Left kidney (tissue), 2 donors: ENCODE measurements around the gene SPNS3. TPM values are rescaled to one million over a fixed set of nuclear protein-coding genes. Genes with fewer than 3 reads are reported as not detected.

Experiments used
- DNase-seq: peaks from one replicate; pipeline ENCODE4 v3.0.0-alpha.2; 2013
- polyA plus RNA-seq: library from polyadenylated mRNA; unstranded; fragments of 120-200 nt; gene quantifications from one replicate; pipeline ENCODE4 v1.2.1, GENCODE V29; 2013; ENCODE audit not compliant: insufficient read length

SPNS3 gene
- polyA plus RNA-seq, 1 donor, result 3.4 TPM

DNA sequence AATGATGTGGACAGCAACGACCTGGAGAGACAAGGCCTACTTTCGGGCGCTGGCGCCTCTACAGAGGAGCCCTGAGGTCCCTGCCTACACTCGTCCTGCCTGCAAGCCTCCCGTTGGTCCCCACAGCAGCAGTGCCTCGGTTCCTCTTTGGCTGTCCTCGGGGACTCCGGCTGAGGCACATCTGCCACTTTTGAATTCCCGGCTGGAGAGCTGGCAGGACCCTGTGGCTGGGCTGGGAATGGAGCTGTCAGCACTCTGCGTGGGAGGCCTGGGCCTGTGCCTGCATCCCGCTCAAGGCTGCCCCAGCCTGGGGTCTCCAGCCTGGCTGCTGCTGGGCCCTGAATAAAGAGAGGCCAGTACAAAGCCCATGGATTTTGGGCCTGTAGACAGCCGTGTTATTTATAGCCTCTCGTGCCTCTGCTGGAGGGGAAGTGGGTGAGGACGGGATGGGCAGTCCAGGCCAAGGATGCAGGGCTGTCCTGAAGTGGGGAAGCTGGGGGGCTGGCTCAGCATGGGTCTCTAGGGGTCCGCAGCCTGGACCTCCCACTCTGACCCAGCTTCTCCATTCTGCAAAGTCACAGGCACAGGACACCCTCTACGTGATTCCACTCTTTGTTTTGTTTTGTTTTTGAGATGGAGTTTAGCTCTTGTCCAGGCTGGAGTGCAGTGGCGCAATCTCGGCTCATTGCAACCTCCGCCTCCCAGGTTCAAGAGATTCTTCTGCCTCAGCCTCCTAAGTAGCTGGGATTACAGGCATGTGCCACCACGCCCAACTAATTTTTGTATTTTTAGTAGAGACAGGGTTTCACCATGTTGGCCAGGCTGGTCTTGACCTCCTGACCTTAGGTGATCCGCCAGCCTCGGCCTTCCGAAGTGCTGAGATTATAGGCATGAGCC, 54.3 kb downstream of the SPNS3 start:
- no peak for DNase-seq

DNA sequence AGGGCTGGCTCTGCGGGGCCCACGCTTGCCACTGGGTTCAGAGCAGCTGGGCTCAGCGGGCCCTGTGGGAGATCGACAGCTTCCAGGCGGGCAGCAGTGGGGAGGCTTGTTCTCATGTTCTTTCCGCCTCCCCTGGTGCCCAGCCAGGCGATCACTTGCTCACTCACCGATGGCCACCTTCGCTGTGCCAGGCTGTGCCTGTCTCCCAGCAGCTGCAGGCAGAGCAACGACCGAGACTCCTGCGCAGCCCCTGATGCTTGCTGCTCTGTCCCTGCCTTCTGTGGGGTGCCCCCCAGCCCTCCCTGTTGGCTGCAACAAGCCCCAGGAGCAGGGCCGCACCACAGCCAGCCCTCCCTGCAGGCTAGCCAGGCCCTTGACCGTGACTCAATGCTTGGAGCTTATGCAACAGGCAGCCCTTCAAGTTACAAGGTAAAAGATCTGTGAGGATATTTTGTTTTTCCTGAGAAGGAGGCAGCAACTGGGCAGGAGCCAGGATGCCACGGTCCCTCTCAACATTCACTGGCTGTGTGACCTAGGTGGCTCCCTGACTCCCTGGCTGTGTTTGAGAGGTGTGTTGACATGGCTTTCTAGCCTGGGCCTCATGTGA, 55.4 kb downstream of the SPNS3 start:
- no peak for DNase-seq

DNA sequence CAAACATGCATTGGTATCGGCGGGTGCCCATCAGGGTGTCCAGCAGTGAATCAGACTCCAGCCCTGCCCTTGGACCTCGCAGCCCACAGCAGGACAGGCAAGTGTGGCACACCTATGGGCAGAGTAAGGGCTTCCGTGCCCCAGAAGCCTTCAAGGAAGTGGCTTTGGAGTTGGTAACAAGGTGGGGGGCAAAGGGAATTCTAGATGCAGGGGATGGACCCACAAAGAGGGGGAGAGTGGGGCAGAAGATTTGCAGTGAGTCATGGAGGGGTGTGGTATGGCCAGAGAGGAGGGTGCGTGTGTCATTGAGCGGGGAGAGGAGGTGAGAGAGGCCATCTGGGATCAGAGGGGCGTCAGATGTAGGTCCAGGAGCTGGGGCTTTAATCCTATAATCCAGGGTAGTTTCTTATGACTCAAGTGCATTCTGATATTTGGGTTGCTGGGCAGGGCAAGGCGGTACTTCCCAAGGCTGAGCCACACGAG, 56.4 kb downstream of the SPNS3 start:
- DNase-seq, result no peak

DNA sequence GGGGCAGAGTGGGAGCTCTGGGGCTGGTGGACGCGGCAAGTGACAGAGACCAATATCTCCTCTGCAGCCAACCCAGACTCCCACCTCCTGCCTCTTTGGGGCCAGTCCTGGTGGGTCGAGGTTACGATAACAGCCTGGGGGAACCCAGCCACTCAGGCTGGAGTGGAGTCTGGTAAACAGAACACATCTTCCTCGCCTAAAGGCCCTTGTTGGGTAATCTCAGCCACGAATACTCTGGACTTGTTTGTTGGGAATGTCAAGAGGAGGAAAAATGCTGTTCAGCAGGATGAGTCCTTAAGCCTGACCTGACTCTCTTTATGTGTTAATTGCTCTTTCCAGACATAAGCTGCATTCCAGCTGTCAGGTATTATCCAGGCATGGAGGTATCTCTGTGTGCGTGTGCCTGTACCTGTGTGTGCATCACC, 56.9 kb downstream of the SPNS3 start:
- DNase-seq, result no peak

DNA sequence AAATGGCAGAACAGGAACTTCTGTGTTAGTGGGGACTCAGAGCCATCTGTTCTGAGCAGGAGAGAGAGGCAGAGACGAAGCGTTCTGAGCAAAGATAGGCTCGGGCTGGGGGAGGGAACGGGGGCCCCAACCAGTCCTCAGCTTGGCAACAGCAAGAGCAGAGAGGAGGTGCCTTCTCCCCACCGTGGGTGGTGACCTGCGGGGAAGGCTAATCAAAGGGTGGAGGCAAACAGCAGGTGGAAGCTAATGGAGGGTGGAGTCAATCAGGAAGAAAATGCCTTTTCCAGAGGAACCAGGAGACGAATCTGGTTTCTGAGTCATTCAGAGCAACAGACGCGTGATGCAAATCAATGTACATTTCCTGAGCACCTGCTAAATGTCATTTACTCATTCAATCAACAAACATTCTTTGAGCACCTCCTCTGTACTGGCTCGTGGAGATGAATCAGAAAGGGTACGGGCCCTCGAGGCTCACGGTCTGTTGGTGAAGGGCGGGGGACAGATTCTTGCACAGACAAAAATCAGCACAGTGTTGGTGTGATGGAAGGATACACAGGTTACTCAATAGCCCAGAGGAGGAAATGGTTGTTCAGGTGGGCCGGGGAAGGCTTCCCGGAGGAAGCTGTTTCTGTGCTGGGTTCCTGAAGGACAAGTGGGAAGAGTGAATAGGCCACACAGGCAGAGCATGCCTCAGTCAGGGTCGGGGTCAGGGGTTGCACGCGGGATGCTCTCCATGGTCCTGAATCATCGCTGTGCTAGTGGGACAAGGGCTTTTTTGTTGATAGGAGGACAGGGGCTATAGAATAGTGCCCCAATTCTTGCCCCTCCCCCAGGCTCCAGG, 59.2 kb downstream of the SPNS3 start:
- peak; percentile 82 for DNase-seq

DNA sequence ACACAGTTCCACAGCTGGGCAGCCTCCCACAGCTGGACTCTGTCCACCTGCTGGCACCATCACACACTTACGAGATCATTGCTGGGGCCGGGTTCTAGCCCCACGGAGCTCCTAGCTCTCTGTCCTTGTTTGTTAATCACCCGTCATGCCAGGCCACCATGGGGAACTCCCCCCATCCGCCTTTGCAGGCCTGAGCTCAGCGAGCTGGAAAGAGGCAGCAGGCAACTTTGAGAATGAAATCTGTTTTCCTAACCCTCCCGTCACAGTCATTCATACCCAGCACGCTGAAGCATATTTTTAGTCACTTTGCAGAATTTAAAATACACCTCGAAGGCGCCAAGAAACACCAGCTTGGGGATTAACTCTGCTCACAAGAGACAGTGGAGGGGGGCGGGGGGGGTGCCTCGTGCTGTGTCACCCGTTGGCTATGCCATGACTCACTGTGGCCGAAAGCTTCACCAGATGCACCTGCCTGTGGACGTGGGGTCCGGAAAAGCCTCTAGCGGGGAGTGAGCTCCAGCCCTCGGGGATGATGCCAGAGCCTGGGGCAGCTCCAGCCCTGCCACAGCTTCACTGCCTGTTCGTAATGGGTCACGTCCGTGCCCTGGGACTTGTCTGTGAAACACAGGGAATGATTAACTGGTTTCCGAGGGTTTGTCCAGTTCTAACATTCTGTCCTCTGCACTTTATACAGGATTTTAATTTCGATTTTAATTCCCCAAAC, 63.5 kb downstream of the SPNS3 start:
- no peak for DNase-seq

DNA sequence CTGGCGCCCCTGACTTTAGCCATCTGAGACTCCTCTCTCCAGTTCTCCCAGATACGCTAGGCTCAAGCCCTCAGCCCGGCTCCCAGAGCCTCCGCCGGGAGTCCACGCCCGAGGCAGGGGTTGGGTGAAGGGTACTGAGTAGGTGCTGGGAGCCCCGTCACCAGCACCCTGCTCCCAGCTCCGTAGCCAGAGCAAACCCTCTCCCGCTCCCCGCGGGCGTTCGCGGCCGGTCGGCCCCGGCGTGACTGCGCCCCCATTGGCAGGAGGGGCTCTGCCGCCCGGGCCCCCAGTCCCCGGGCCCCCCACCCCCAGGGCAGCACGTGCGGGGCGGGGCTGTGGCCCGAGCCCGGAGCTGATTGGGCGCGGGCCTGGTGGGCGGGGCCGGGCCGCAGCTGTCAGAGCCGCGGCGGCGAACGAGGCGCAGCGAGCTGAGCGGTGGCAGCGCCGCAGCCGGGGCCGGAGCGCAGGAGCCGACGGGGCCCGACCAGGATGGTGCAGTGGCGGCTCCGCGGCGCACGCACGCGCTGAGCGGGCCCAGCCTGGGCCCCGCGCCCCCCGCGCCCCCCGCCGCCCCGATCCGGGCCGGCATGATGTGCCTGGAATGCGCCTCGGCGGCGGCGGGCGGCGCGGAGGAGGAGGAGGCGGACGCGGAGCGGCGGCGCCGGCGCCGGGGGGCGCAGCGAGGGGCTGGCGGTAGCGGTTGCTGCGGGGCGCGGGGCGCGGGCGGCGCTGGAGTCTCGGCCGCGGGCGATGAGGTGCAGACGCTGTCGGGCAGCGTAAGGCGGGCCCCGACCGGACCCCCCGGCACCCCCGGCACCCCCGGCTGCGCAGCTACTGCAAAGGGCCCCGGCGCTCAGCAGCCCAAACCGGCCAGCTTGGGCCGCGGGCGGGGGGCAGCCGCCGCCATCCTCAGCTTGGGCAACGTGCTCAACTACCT, 65.0 kb downstream of the SPNS3 start, which contains the start of gene SPNS2:
Gene SPNS2, plus strand, starts transcription at position 421 of the 937 bp plus-strand sequence. Its CDS starts 167 bp downstream, at position 588.
- DNase-seq, result no peak

DNA sequence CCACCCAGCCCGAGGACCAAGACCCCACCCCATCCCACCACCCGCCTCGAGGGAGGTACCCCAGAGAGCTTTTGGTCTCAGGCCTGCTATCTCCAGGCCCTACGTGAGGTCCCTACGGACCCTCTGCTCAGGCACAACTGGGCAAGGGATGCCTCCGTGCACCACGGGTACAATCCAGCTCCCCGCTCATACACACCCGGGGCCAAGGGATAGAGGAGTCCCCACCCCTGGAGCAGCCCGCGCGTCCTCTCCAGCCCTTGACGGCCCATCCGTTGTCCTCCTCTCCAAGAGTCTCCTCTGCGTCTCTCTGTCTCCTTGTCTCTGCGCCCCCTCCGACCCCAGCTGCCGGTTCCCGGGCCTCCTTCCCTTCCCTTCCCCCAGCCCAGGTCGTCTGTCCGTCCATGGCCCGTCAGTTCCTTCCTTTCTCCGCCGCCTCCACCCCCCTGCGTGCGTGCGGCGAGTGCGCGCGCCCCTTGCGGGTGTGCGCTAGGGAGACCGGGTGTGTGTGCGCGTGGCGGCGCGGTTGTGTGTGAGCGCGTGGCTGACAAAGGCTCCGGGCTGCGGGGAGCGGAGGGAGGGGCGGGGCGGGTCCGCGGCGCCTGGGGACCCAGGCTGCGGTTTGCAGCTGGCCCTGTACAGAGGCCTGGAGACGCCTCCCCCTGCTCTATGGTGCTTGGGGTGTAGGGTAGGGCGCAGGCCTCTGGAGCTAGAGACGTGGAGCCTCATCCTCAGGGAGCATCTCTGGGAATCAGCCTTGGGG, 65.9 kb downstream of the SPNS3 start:
- DNase-seq, result no peak

DNA sequence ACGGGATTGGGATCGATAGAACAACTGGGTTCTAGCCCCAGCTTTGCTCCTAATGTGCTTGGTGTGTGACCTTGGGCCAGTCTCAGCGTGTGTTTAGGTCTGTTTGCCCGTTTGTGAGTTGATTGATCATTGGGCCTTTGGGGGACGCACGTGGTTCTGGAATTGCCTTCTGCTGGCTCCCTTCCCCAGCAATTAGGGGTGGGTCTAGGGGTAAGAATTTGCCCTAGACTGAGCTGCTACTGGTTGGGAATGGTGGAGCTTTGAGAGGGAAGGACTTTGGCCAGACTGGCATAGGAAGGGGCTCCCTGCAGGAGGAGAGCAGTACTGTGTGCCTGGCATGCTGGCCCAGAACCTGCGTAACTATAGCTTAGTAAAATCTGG, 66.4 kb downstream of the SPNS3 start:
- DNase-seq, result no peak

DNA sequence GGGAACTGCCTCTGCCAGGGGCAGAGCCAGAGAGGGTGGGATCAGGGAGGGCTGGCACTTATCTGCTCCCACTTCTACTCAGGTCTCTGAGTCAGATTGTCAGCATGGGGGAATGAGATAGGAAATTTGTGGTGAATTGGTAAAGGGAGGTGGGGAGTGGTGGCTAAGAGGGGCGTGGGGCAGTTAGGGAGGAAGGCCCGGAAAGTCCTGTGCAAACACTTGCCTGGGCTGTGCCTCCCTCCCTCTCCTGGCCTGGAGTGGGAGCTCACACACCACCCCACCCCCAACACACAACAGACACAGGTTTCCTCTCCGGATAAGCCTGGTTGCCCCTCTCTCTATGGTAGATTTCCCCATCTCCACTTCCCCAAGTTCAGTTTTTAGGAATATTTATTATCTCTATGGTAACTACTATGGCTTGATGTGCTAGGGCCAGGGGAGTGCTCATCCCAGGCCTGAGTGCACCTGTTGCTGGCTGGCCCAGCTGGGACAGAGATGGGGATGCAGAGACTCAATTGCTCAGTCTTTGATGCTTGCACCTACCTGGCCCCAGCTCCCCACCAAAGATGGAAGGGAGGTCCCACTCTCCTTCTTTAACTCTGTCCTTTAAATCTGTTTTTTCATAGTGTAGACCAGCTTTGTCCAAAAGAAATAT, 67.7 kb downstream of the SPNS3 start:
- no peak for DNase-seq

DNA sequence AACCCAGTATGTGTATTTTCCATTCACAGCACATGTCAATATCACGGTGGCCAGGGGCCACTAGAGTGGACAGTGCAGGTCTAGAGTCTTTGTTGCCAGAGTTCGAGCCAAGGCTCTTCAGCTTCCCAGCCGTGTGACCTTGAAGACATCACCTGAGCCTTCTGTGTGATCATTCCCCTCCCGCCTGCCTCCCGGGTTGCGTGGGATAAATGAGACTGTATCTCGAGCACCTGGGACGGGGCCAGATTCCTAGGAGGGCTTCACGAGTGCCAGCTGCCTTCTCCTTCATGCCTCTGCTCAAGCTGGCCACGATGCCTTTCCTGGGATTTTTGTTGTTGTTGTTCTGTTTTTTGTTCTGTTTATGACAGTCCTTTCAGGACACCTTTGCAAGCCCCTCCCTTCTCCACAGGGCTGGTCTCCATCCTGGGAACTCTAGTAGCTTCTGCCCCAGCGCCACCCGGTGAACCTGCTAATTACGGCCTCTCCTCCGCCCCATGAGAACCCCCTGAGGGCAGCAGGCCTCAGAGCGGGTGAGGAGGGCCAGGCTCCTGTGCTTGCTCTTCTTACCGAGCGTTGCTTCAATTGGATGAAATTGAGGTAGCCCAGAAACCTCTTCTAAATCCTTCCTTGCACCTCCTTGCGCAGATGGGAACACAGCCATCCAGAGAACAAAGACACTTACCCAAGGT, 68.9 kb downstream of the SPNS3 start:
- DNase-seq, result no peak

DNA sequence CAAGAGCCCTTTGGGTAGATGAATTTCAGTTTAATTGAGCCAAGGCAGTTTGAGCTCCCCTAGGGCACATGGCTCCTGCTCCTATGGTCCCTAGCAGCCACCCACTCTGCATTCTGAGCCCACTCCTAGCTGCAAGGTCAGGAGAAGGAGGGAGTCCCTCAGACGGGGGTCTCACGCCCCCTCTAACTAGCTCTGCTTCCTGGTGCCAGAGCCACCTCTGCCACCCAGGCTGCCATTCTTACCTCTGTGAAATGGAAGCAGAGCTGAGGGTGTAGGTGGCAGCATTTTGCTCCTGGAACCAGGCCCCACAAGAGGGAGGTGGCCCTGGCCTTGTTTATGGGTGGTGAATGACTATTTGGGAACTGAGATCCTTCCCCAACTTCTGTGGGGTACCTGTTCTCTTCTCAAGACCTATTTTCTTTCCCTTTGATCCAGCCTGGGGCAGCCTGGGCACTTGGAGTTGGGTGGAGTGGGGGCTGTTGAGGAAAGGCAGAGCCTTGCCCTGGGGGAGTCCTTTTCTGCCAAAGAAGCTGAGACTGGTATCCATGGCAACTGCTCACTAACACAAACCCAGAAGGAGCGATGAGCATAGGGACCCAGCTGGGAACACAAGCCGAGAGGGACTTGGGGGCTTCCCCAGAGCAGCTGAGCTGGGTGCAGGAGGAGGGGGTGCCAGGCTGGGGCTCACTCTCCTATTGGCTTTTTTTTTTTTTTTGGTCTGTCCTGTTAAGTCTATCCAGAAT, 69.7 kb downstream of the SPNS3 start:
- DNase-seq, result no peak

DNA sequence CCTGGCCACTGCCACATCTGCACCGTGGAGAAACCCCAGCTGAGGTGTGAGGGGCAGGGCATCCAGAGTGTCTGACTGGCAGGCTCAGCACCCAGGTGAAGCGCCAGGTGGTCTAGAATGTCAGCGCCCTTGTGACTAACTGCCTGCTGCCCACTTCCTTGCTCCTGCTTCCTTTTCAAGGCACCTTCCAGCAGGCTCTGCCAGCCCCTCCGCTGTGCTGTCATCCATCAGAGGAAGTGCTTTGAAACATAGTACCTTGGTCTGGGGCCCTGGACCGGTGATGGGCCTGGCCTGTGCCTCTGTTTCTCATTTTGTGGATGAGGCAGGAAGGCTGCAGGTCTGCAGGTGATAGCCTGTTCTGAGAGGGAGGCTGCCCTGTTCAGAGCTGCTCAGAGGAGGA, 70.4 kb downstream of the SPNS3 start:
- DNase-seq, result no peak

DNA sequence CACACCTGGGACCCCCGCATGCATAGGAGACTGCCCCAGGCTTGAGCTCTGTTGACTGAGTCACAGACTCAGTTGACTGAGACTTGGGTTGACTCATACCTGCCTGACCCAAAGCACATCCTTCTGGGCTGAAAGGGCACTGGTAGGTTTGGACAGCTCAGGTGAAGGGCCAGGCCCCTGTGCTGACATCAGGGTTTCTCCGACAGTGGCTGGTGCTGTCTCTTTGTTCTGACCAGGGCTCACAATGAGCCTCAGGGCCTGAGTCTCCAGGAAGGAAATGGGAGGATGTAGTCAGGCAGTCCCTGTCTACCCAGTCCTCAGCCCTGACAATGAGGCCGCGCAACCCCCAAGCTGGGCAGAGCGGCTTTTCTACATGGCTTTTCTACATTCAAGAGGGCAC, 71.4 kb downstream of the SPNS3 start:
- no peak for DNase-seq

DNA sequence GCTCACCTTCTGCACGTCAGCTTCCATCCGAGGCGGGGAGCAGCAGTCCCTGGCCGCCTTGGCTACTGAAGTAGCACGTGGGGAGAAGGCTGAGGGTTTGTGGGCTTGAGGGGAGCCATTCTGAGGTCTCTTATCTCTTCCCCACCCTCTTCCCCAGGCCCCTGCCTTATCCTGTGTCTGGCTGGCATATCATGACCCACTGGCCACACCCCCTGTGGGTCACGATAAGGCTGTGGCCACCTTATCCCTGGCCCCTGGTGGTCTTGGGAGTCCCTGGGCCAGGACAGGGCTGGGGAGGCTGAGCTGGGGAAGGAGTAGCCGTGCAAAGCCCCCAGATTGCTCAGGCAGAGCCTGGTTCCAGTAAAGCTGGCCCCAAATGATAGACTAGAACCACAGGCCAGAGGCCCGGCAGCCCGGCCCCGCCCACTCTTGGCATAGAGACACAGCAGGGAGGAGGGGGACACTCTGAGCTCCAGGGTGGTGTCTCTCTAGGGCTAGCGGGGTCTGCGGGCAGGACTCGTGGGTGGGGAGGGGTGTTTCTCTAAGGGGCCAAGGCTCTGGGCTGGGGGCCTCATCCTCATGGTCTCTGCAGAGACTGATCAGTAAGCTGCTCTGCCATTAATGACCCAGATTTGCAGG, 72.6 kb downstream of the SPNS3 start:
- no peak for DNase-seq

DNA sequence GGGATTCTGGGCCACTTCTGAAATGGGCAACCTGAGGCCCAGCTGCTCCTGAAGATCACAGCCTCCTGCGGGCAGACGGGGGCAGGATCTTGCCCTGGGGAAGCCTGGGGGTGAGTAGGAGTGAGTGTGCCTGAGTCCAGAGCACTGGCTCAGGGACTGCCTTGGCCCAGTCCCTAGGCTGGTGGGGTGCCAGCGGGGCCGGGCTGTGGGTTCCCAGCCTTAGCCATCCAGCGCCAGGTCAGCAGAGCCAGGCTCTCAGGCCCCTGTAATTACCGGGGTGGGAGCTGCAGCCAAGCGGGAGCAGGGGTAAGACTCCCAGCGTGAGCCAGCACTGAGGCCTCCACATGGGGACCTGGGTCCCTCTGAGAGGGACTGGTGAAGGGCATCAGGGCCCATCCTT, 73.2 kb downstream of the SPNS3 start:
- no peak for DNase-seq

DNA sequence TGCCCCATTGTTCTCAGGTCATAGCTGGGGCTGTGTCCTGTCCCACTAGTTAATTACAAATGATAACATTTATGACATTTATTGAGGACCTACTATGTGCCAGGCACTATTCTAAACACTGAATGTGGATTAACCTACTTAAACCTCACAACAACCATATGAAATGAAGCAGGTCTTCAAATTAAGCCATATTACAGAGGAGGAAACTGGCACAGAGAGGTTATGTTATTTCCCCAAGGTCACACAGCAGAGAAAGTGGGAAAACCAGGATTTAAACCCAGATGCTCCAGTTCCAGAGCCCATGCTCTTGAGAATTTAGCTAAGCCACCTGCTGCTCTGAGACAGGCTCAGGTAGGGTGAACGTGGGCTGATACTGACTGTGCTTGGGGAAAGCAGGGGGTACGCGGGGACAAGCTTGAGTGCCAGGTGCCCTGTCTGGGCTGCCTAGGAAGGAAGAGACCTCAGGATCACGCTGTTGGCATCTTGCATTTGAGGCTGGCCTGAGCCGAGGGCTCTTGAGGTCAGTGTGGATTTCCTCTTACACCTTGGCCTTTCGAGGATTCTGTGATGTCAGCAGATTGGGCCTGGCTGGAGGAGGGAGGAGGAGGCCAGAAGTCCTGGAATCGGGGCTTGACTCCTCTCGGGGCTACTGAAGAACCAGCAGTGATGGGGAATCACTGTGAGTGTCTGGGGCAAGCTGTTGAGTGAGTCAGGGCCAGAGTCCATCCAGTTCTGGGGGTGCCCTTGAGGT, 73.8 kb downstream of the SPNS3 start:
- DNase-seq, result no peak
